HepG2 (cell line): ENCODE measurements around the gene ATAD3C. TPM values are rescaled to one million over a fixed set of nuclear protein-coding genes. Genes with fewer than 3 reads are reported as not detected.
A peak's percentile ranks its signal among the peaks of the same experiment; 100 is the strongest.

ENCODE experiments used
- ADNP ChIP-seq: sonication (generic); formaldehyde crosslinking; IDR thresholded peaks from 2 replicates; pipeline ENCODE4 v1.4.0; 2020; ENCODE audit warnings: missing genetic modification reagents
- BORCS8-MEF2B ChIP-seq: sonication (generic); formaldehyde crosslinking; IDR thresholded peaks from 2 replicates; pipeline ENCODE4 v1.8.0; 2022; ENCODE audit warnings: mild to moderate bottlenecking, missing genetic modification reagents
- CHD4 ChIP-seq: fragments of 200-600 bp; sonication (generic); IDR thresholded peaks from 2 replicates; pipeline ENCODE4 v1.7.0; 2017; ENCODE audit warnings: mild to moderate bottlenecking, low read length, borderline replicate concordance
- DPF2 ChIP-seq: sonication (generic); formaldehyde crosslinking; IDR thresholded peaks from 2 replicates; pipeline ENCODE4 v1.4.0; 2020; ENCODE audit warnings: mild to moderate bottlenecking, low read depth, missing genetic modification reagents, borderline replicate concordance
- EED ChIP-seq: sonication (generic); formaldehyde crosslinking; IDR thresholded peaks from 2 replicates; pipeline ENCODE4 v1.5.0; 2020; ENCODE audit warnings: mild to moderate bottlenecking, missing genetic modification reagents
- FOXO1 ChIP-seq: sonication (generic); formaldehyde crosslinking; IDR thresholded peaks from 2 replicates; pipeline ENCODE4 v1.4.0; 2020; ENCODE audit warnings: missing genetic modification reagents
- GATAD1 ChIP-seq: IDR thresholded peaks from 2 replicates; pipeline ENCODE4 v1.6.1; 2016; ENCODE audit warnings: missing genetic modification reagents, missing compliant biosample characterization
- JUNB ChIP-seq: sonication (generic); formaldehyde crosslinking; IDR thresholded peaks from 2 replicates; pipeline ENCODE4 v1.8.0; 2022; ENCODE audit warnings: missing genetic modification reagents, mild to moderate bottlenecking, borderline replicate concordance
- KLF9 ChIP-seq: IDR thresholded peaks from 2 replicates; pipeline ENCODE4 v1.6.1; 2016; ENCODE audit warnings: low read depth
- MAFF ChIP-seq: IDR thresholded peaks from 2 replicates; pipeline ENCODE4 v1.6.1; 2011; ENCODE audit warnings: low read depth, low read length, improper control_type of control experiment
- NFIB ChIP-seq: sonication (generic); formaldehyde crosslinking; IDR thresholded peaks from 2 replicates; pipeline ENCODE4 v1.9.0; 2021; ENCODE audit warnings: missing genetic modification reagents, mild to moderate bottlenecking, borderline replicate concordance
- PITX1 ChIP-seq: sonication (generic); formaldehyde crosslinking; IDR thresholded peaks from 2 replicates; pipeline ENCODE4 v1.5.1; 2020; ENCODE audit warnings: mild to moderate bottlenecking, missing genetic modification reagents
- RARG ChIP-seq: sonication (generic); formaldehyde crosslinking; IDR thresholded peaks from 2 replicates; pipeline ENCODE4 v1.4.0; 2020; ENCODE audit warnings: low read depth, mild to moderate bottlenecking, missing genetic modification reagents
- SP1 ChIP-seq, 2 experiments: fragments of 450-650 bp in 1 of 2; sonication (generic) in 1 of 2; formaldehyde crosslinking in 1 of 2; IDR thresholded peaks; 2 replicates each; pipeline versions ENCODE4 v1.4.0 to v1.6.1; 2016 to 2020; ENCODE audit warnings: missing genetic modification reagents in 1 of 2
- TSC22D2 ChIP-seq: sonication (generic); formaldehyde crosslinking; IDR thresholded peaks from 2 replicates; pipeline ENCODE4 v1.5.1; 2020; ENCODE audit warnings: missing genetic modification reagents, mild to moderate bottlenecking, borderline replicate concordance
- YY1 ChIP-seq: IDR thresholded peaks from 2 replicates; pipeline ENCODE4 v1.6.1; 2011; ENCODE audit warnings: low read length, low read depth, moderate library complexity, mild to moderate bottlenecking; ENCODE audit not compliant: insufficient read depth, insufficient replicate concordance
- ZBTB21 ChIP-seq: sonication (generic); formaldehyde crosslinking; IDR thresholded peaks from 2 replicates; pipeline ENCODE4 v1.4.0; 2020; ENCODE audit warnings: missing genetic modification reagents
- ZNF598 ChIP-seq: sonication (generic); formaldehyde crosslinking; IDR thresholded peaks from 2 replicates; pipeline ENCODE4 v1.5.1; 2020; ENCODE audit warnings: mild to moderate bottlenecking, missing genetic modification reagents, borderline replicate concordance
- ZNF605 ChIP-seq: sonication (generic); formaldehyde crosslinking; IDR thresholded peaks from 2 replicates; pipeline ENCODE4 v1.8.0; 2022; ENCODE audit warnings: mild to moderate bottlenecking, missing genetic modification reagents
- ZSCAN9 ChIP-seq: IDR thresholded peaks from 2 replicates; pipeline ENCODE4 v1.6.1; 2016; ENCODE audit warnings: borderline replicate concordance
- polyA plus RNA-seq, 8 experiments: library from polyadenylated mRNA; depleted of rRNA in 3 of 8; stranded (reverse) in 7 of 8; unstranded in 1 of 8; fragments of >200 nt; fragmentation: Illumina TruSeq in 4 of 8; extraction: Trizol in 4 of 8; gene quantifications; 2 replicates each; pipeline versions ENCODE4 v1.2.1 to v1.2.3, GENCODE V29; 2011 to 2016; ENCODE audit warnings: low read depth in 4 of 8, missing spikeins in 1 of 8, mixed read lengths in 1 of 8; ENCODE audit not compliant: insufficient read depth in 1 of 8
- total RNA-seq, 5 experiments: library from RNA; depleted of rRNA; stranded (reverse); fragments of >200 nt; fragmentation: Illumina TruSeq; extraction: Trizol; gene quantifications; 2 replicates each; pipeline ENCODE4 v1.2.3, GENCODE V29; 2016; ENCODE audit warnings: low read depth in 1 of 5
- TF ChIP-seq, protein P1 (sequence below): sonication (generic); formaldehyde crosslinking; IDR thresholded peaks from 2 replicates; pipeline ENCODE4 v1.4.0; 2020; ENCODE audit warnings: mild to moderate bottlenecking, missing genetic modification reagents
- TF ChIP-seq, protein P2 (sequence below): sonication (generic); formaldehyde crosslinking; IDR thresholded peaks from 2 replicates; pipeline ENCODE4 v1.4.0; 2020; ENCODE audit warnings: missing genetic modification reagents
- TF ChIP-seq, protein P3 (sequence below): sonication (generic); formaldehyde crosslinking; IDR thresholded peaks from 2 replicates; pipeline ENCODE4 v1.5.0; 2020; ENCODE audit warnings: missing genetic modification reagents

ATAD3C gene
- total and polyA plus RNA-seq, 2 of the 13 experiments (the other 11 are each of a cell fraction or from before 2014, with no cell fraction given): 2.4 to 3.2 TPM

DNA sequence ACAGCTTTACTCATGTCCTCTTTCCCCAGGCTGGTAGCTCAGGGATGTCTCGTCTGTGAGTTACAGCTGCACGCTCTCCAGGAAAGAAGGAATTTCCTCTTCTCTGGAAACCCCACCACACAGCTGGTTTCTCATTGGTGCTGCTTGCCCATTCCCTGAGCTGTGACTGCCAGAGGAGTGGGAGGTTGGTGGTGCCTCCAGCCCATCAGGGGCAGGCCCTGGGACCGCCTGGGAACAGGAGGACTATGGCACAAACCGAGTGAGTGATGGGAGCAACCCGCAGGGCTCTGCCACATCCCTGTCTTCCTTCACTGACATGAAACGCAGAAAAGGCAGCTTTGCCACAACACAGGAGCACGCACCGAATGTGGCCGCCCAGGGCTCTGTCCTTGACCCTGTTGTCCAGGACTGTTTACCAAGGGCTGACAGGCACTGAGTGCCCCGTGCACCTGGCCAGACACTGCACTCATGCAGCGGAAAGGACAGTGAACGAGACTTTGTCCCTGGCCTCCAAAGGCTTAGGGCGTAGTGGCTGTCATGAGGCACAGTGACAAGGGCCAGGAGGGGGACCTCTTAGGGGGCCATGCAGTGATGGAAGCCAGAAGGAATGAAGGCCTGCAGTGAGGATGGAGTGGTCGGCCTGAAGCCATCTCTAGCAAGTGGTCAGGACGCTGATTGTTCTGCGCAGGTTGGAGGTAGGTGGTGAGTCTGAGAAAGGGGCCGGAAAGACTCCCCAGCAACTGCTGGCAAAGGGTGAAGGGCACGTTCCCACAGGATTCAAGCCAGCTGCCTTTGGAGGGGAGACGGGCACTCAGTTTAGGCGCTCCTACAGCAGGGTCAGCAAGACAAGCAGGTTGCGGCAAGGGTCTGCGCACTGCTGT lies 48.7 kb upstream of the ATAD3C start (continued):
- peak; percentile 88 for TF ChIP-seq DPF2 (CRISPR knock-in tag)
- TF ChIP-seq PITX1 (CRISPR knock-in tag): peak; percentile 98
- no peak for TF ChIP-seq JUNB (CRISPR knock-in tag)
- TF ChIP-seq EED: no peak
- no peak for TF ChIP-seq NFIB
- TF ChIP-seq ZSCAN9 (CRISPR knock-in tag): peak; percentile 95; the same call in 1 of the 2 replicates
- TF ChIP-seq ADNP (CRISPR knock-in tag): no peak
- no peak for TF ChIP-seq MAFF
- peak; percentile 88 for TF ChIP-seq GATAD1
- TF ChIP-seq, protein P1, sequence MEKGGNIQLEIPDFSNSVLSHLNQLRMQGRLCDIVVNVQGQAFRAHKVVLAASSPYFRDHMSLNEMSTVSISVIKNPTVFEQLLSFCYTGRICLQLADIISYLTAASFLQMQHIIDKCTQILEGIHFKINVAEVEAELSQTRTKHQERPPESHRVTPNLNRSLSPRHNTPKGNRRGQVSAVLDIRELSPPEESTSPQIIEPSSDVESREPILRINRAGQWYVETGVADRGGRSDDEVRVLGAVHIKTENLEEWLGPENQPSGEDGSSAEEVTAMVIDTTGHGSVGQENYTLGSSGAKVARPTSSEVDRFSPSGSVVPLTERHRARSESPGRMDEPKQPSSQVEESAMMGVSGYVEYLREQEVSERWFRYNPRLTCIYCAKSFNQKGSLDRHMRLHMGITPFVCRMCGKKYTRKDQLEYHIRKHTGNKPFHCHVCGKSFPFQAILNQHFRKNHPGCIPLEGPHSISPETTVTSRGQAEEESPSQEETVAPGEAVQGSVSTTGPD (CRISPR knock-in tag): 0 out of 2 replicates have a peak, but pooled peaks have one; percentile 27
- no peak; the same call in 1 of the 2 replicates for TF ChIP-seq RARG (CRISPR knock-in tag)
- no peak for TF ChIP-seq ZNF598 (CRISPR knock-in tag)
- TF ChIP-seq SP1 (IDR thresholded peaks at IDR 0.05): no peak
- TF ChIP-seq SP1 (CRISPR knock-in tag; IDR thresholded peaks at IDR 0.05): peak; percentile 62
- peak; percentile 70 for TF ChIP-seq ZBTB21 (CRISPR knock-in tag)
- no peak for TF ChIP-seq CHD4
- peak; percentile 100 for TF ChIP-seq FOXO1 (CRISPR knock-in tag)
- no peak for TF ChIP-seq TSC22D2
- TF ChIP-seq BORCS8-MEF2B (CRISPR knock-in tag): peak; percentile 87
- TF ChIP-seq YY1: peak; percentile 74
- TF ChIP-seq KLF9: no peak
- 0 out of 2 replicates have a peak, but pooled peaks have one; percentile 57 for TF ChIP-seq ZNF605
- TF ChIP-seq, protein P2, sequence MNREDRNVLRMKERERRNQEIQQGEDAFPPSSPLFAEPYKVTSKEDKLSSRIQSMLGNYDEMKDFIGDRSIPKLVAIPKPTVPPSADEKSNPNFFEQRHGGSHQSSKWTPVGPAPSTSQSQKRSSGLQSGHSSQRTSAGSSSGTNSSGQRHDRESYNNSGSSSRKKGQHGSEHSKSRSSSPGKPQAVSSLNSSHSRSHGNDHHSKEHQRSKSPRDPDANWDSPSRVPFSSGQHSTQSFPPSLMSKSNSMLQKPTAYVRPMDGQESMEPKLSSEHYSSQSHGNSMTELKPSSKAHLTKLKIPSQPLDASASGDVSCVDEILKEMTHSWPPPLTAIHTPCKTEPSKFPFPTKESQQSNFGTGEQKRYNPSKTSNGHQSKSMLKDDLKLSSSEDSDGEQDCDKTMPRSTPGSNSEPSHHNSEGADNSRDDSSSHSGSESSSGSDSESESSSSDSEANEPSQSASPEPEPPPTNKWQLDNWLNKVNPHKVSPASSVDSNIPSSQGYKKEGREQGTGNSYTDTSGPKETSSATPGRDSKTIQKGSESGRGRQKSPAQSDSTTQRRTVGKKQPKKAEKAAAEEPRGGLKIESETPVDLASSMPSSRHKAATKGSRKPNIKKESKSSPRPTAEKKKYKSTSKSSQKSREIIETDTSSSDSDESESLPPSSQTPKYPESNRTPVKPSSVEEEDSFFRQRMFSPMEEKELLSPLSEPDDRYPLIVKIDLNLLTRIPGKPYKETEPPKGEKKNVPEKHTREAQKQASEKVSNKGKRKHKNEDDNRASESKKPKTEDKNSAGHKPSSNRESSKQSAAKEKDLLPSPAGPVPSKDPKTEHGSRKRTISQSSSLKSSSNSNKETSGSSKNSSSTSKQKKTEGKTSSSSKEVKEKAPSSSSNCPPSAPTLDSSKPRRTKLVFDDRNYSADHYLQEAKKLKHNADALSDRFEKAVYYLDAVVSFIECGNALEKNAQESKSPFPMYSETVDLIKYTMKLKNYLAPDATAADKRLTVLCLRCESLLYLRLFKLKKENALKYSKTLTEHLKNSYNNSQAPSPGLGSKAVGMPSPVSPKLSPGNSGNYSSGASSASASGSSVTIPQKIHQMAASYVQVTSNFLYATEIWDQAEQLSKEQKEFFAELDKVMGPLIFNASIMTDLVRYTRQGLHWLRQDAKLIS: peak; percentile 72; the same call in 1 of the 2 replicates
- TF ChIP-seq, protein P3, sequence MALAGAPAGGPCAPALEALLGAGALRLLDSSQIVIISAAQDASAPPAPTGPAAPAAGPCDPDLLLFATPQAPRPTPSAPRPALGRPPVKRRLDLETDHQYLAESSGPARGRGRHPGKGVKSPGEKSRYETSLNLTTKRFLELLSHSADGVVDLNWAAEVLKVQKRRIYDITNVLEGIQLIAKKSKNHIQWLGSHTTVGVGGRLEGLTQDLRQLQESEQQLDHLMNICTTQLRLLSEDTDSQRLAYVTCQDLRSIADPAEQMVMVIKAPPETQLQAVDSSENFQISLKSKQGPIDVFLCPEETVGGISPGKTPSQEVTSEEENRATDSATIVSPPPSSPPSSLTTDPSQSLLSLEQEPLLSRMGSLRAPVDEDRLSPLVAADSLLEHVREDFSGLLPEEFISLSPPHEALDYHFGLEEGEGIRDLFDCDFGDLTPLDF (CRISPR knock-in tag): no peak
